HG03558 (cell line): ENCODE measurements around the gene GGA3.

ENCODE experiments used
- ATAC-seq: cut with Tn5 transposase; IDR thresholded peaks from one replicate; pipeline ENCODE4 v1.9.1; 2021; ENCODE audit warnings: moderate number of reproducible peaks; ENCODE audit not compliant: unreplicated experiment; ENCODE audit errors: extremely low read depth

The GGA3 gene

DNA sequence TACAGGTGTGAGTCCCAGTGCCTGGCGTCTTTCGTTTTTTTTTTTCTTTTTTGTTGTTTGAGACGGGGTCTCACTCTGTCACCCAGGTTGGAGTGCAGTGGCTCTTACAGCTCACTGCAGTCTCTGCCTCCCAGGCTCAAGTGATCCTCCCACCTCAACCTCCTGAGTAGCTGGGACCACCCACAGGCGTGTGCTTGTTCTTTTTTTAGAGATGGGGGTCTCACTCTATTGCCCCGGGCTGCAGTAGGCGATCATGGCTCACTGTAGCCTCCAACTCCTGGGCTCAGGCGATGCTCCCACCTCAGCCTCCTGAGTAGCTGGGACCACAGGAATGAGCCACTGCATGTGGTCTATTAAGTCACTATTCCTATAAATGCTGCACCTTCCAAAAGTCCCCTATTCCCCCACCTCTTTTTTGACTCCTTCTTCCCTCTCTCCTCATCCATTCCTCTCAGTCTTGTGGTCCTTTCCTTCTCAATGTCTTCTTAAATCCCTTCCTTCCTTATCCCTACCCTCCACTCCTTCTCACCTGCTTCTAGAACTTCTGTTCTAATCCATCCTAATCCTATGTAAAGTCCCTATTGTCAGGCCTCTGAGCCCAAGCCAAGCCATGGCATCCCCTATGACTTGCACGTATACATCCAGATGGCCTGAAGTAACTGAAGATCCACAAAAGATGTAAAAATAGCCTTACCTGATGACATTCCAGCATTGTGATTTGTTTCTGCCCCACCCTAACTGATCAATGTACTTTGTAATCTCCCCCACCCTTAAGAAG lies 9.2 kb downstream of the GGA3 start:
- ATAC-seq = no peak

- ATAC-seq = peak; percentile 92
Measured at GRCh38 chr17:75250009-75250471, 11.4 kb downstream of the GGA3 start.

DNA sequence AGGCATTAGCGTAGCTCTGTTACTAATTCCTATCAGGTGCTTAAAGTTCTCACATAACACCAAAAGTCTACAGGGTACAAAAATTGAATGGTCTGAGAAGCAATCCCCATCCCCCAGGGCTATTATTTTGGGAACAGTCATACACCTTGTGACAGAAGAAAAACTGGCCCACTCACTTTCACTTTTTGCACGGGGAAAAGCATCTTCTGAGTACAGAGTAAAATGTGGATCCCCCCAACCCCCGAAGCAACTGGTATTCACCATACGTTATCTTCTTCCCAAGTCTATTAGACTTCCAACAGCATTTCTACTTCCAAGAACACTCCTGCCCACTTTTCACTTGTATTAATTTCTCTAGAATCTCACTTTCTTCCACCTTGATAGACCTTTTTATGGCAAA lies 11.8 kb downstream of the GGA3 start:
- no peak for ATAC-seq

DNA sequence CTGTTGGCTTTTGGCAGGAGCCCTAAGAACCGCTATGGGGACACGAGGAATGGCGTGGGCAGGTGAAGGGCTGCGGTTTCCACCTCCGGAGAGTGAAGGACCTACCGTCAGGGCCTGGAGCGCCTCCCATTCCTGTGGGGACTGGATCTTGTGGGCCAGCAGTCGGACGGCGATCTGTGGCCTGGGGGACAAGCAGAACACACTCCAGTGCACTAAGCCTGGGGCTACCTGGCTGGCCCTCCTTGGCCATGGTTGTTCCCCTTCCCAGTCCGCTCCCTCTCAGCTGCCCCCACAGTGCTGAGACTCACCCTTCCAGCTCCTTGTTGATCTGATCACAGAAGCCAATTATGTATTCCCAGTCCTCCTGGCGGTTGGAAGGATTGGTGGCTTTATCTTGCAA lies 15.0 kb downstream of the GGA3 start:
- no peak for ATAC-seq

DNA sequence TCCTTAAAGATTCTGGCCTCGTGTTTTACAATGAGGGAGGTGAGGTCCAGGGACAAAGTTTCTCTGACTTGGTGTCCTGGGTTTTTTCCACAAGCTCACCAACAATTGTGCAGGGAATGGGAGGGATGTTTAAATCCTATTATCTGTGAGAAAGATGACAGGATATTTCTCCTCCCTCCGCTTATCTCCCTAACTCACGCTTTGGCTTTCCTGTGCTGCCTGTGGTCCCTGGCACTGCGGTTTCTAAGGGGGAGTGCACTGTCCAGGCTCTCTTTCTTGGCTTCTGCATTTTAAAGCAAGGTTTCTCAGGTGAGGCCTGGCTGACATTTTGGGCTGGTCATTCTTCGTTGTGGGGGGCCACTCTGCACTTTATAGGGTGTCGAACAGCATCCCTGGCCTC lies 16.4 kb downstream of the GGA3 start:
- no peak for ATAC-seq

- no peak for ATAC-seq
Measured at GRCh38 chr17:75244133-75244866, 17.1 kb downstream of the GGA3 start.

GRCh38 chr17:75242461-75243042 lies 18.9 kb downstream of the GGA3 start:
- no peak for ATAC-seq

- ATAC-seq = no peak
Measured at GRCh38 chr17:75241996-75242460, 19.4 kb downstream of the GGA3 start.

DNA sequence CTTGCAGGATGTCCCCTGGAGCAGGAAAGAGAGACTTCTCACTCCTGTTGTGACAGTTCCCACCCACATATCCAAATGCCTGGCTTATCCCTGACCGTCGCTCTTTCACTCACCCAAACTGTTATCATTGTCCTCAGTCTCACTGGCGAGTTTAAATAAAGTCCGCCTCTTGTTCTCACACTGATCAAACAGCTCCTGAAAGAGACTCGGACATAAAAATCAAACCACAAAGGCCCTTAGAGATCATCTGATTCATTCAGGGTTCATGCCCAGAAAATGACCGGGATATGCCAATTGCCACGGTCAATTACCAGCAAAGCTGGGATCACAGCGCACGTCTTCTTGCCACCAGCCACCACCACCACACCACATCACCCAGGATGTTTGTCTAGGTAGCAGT lies 19.9 kb downstream of the GGA3 start:
- no peak for ATAC-seq

DNA sequence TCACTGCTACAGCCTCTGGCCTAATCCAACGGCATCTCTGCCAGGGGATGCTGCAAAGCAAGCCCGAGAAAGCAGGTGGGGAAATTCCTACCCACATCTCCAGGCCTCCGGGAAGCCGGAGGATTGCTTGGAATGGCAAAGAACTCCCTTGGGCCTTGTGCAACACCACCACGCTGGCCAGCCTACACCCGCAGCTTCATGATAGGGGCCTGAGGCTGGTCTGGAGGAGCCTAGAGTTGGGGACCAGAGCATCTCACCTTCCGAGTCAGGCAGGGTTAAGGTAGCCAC lies 20.3 kb downstream of the GGA3 start:
- ATAC-seq = no peak

GRCh38 chr17:75240394-75241142 lies 20.8 kb downstream of the GGA3 start:
- no peak for ATAC-seq

DNA sequence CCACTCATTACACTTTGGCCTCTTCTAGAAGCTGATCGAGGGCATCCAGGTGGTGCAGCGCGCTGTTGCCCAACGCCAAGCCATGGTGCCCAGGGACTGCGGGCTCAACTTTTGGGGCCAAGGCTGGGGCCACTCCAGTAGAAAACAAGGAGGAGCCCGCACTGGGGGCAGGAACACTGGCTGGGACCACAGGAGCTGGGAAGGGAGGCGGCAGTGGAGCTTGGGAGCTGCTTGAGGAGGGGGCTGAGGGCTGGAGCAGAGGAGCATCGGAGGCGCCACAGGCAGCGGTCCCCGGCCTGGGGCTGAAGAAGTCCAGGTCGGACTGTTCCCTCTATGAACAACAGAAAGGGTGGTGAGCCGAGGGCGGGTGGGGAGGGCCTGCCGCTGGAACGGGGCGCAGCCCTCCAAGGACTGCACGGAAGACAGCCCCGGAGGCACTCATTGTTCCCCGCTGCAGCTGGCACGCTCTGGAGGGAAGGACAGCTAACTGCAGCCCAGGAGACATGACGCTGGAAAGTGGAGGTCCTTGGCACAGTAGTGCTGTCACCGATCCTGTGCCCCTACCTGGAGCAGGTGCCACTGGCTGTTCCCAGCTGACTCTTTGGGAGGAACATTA lies 21.5 kb downstream of the GGA3 start:
- no peak for ATAC-seq

GRCh38 chr17:75239214-75239613 lies 22.2 kb downstream of the GGA3 start:
- no peak for ATAC-seq

- no peak for ATAC-seq
Measured at GRCh38 chr17:75238684-75239191, 22.7 kb downstream of the GGA3 start.

DNA sequence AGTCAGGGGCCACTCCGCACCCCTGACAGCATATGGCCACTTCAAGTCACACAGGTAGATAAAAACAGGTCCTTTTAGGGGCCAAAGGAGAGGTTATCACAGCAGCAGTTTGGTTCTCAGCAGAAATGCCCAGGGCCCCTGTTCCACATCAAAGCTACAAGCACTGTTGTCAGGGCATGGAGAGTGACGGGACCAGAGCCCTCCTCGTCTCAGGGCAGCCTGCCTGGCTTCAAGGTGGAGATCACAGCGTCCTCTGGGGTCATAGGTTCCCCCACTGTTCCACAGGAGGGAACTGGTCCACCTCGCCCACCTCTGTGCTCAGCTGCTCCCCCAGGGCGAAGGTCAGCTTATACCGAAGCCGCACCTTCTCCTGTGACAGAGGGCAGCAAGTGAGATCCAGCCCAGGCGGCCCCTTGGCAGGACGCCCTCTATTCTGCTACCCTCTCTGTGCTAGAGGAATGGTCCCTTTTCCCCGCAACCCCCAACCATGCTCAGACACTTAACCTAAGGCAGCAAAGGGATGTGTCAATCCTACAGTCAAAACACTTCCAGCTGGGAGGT lies 23.3 kb downstream of the GGA3 start:
- ATAC-seq = no peak

GRCh38 chr17:75237100-75238014 lies 24.0 kb downstream of the GGA3 start:
- ATAC-seq = no peak

DNA sequence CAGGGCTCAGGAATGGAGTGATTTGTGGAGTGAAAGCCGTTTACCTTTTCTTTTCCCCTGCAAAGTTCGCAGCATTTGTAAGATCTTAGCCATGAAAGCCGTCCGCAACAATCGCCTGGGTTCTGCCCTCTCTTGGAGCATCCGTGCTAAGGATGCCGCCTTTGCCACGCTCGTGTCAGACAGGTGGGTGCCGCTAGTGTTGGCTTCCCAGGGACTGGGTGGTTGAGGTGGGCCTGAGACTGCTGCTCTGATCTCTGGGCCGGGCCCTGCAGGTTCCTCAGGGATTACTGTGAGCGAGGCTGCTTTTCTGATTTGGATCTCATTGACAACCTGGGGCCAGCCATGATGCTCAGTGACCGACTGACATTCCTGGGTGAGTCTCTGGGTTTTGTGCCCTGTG lies 28.6 kb downstream of the GGA3 start:
- ATAC-seq = no peak

DNA sequence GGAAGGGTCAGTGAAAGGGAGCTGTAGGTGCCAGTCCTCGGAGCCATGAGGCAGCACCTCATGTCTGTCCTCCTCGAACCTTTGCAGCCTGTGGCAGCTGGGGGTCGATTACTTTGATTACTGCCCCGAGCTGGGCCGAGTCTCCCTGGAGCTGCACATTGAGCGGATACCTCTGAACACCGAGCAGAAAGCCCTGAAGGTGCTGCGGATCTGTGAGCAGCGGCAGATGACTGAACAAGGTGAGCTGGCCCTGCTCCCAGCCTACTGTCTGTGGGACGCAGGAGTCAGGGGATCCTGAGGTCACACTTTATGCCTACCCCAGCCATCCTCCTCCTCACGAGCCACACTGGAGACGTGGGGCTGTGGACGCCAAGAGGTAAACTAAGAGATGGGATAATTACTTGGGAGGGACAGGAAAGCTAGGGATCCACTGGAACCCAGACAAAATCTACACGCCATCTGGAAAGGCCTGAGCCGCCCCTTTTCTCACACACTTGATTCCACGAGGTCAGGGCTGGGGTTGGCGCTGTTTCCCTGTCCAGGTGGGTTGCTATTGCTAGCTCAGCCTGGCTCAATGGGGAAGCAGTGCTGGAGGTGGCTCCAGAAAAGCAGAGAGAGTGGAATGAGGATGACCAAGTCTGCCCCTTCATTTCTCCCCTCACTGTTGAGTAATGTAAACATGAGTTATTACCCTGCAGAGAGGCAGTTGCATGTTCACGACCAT lies 29.5 kb downstream of the GGA3 start:
- no peak for ATAC-seq
